Activated naive CD8-positive, alpha-beta T cell treated with anti-CD3 and anti-CD28 coated beads for 36 hours (primary cell): ENCODE results near the gene MARCHF2. TPM values are rescaled to one million over a fixed set of nuclear protein-coding genes. Genes with fewer than 3 reads are reported as not detected.
A peak's percentile ranks its signal among the peaks of the same experiment; 100 is the strongest.
"Not testable (repeated sequence)": the region's sequence is repeated elsewhere in the genome, so short reads cannot be mapped to it uniquely, and the experiment has no call there.

Experiments used
- DNase-seq: peaks from one replicate; pipeline ENCODE4 v3.0.0; 2021
- H3K27ac Mint-ChIP-seq: one replicate; pipeline ENCODE4 v1.8.0; 2022; ENCODE audit warnings: mild to moderate bottlenecking, moderate library complexity, mixed read lengths
- H3K27me3 Mint-ChIP-seq: one replicate; pipeline ENCODE4 v1.8.0; 2022; ENCODE audit warnings: mild to moderate bottlenecking, mixed read lengths
- H3K36me3 Mint-ChIP-seq: one replicate; pipeline ENCODE4 v1.8.0; 2021; ENCODE audit warnings: mild to moderate bottlenecking, mixed read lengths
- H3K4me1 Mint-ChIP-seq: one replicate; pipeline ENCODE4 v1.8.0; 2021; ENCODE audit warnings: mixed read lengths
- H3K4me3 Mint-ChIP-seq: one replicate; pipeline ENCODE4 v1.8.0; 2022; ENCODE audit warnings: mild to moderate bottlenecking, moderate library complexity, mixed read lengths
- H3K9me3 Mint-ChIP-seq: one replicate; pipeline ENCODE4 v1.8.0; 2022; ENCODE audit warnings: mixed read lengths
- total RNA-seq, 2 experiments: library from RNA; stranded (reverse); gene quantifications; one replicate each; pipeline ENCODE4 v1.2.3, GENCODE V29; 2021

Gene MARCHF2
- total RNA-seq, 2 experiments from 2014 or later = 6.1 to 6.6 TPM

GRCh38 chr19:8423817-8424223, 10.7 kb downstream of the MARCHF2 start:
- Mint-ChIP-seq H3K36me3 (peaks cover 3% of the 10 kb centered on the region), H3K9me3 (no peaks in the 10 kb centered on the region), H3K4me1 (no peaks in the 10 kb centered on the region), H3K27ac (no peak overlapping the region), H3K4me3 (no peak overlapping the region), H3K27me3 (no peaks in the 10 kb centered on the region)
- DNase-seq = no peak

- not testable (repeated sequence) for H3K36me3 Mint-ChIP-seq, H3K27ac Mint-ChIP-seq, H3K27me3 Mint-ChIP-seq, H3K4me1 Mint-ChIP-seq, H3K4me3 Mint-ChIP-seq, DNase-seq, H3K9me3 Mint-ChIP-seq
Measured at GRCh38 chr19:8425331-8425730, 12.2 kb downstream of the MARCHF2 start.

DNA sequence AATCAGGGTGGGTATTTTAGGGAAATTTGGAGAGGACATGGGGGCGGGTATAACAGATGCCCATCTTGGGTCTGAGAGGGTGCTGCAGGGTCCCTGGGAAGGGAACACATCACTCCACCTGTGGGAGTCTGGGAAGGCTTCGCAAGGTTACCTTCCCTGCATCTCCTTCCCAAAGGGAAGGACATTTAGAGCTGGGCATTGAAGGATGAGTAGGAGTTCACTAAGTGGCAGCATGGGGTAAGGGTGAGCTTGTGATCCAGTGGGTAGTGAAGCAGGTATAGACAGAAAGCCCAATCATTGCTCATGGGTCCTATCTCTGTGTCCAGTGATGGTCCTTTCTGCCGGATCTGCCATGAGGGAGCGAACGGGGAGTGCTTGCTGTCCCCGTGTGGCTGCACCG, 13.2 kb downstream of the MARCHF2 start:
- no peak overlapping the region for H3K27ac Mint-ChIP-seq
- H3K9me3 Mint-ChIP-seq = no peaks in the 10 kb centered on the region
- H3K4me1 Mint-ChIP-seq = no peaks in the 10 kb centered on the region
- peaks cover 4% of the 10 kb centered on the region for H3K36me3 Mint-ChIP-seq
- no peak overlapping the region for H3K4me3 Mint-ChIP-seq
- no peaks in the 10 kb centered on the region for H3K27me3 Mint-ChIP-seq
- DNase-seq = no peak

- H3K27me3 Mint-ChIP-seq = no peaks in the 10 kb centered on the region
Measured at GRCh38 chr19:8429044-8429443, 15.9 kb downstream of the MARCHF2 start.

GRCh38 chr19:8429826-8430225, 16.7 kb downstream of the MARCHF2 start:
- Mint-ChIP-seq H3K9me3 (no peaks in the 10 kb centered on the region), H3K4me1 (no peaks in the 10 kb centered on the region), H3K4me3 (no peak overlapping the region), H3K27ac (no peak overlapping the region), H3K36me3 (peaks cover 4% of the 10 kb centered on the region), H3K27me3 (no peaks in the 10 kb centered on the region)
- DNase-seq = no peak

More at GRCh38 chr19:8429044-8429443, 15.9 kb downstream of the MARCHF2 start:
- DNase-seq = no peak
- H3K36me3 Mint-ChIP-seq = peaks cover 4% of the 10 kb centered on the region
- no peak overlapping the region for H3K4me3 Mint-ChIP-seq
- no peaks in the 10 kb centered on the region for H3K9me3 Mint-ChIP-seq
- no peaks in the 10 kb centered on the region for H3K4me1 Mint-ChIP-seq
- no peak overlapping the region for H3K27ac Mint-ChIP-seq

GRCh38 chr19:8430650-8431049, 17.5 kb downstream of the MARCHF2 start:
- Mint-ChIP-seq H3K27ac (no peak overlapping the region), H3K4me1 (peaks cover 1% of the 10 kb centered on the region), H3K9me3 (no peaks in the 10 kb centered on the region), H3K27me3 (no peaks in the 10 kb centered on the region), H3K36me3 (peaks cover 4% of the 10 kb centered on the region), H3K4me3 (no peak overlapping the region)
- DNase-seq = no peak

GRCh38 chr19:8438236-8438635, 25.1 kb downstream of the MARCHF2 start:
- Mint-ChIP-seq H3K9me3 (no peaks in the 10 kb centered on the region), H3K36me3 (no peaks in the 10 kb centered on the region), H3K27ac (no peak overlapping the region), H3K4me3 (no peak overlapping the region), H3K4me1 (peaks cover 8% of the 10 kb centered on the region), H3K27me3 (no peaks in the 10 kb centered on the region)
- DNase-seq = no peak

- Mint-ChIP-seq H3K27ac (peak overlapping the region; percentile 65), H3K9me3 (no peaks in the 10 kb centered on the region), H3K4me1 (peaks cover 16% of the 10 kb centered on the region)
Measured at GRCh38 chr19:8441725-8442544, 28.8 kb downstream of the MARCHF2 start.

GRCh38 chr19:8444140-8444676, 31.1 kb downstream of the MARCHF2 start:
- Mint-ChIP-seq H3K27ac (peak overlapping the region; percentile 97), H3K4me1 (peaks cover 33% of the 10 kb centered on the region), H3K4me3 (peak overlapping the region; percentile 97), H3K36me3 (peaks cover 30% of the 10 kb centered on the region)
- not testable (repeated sequence) for H3K9me3 Mint-ChIP-seq, DNase-seq, H3K27me3 Mint-ChIP-seq

More at GRCh38 chr19:8441725-8442544, 28.8 kb downstream of the MARCHF2 start:
- no peak overlapping the region for H3K4me3 Mint-ChIP-seq
- peaks cover 16% of the 10 kb centered on the region for H3K36me3 Mint-ChIP-seq
- H3K27me3 Mint-ChIP-seq = no peaks in the 10 kb centered on the region
- no peak for DNase-seq

DNA sequence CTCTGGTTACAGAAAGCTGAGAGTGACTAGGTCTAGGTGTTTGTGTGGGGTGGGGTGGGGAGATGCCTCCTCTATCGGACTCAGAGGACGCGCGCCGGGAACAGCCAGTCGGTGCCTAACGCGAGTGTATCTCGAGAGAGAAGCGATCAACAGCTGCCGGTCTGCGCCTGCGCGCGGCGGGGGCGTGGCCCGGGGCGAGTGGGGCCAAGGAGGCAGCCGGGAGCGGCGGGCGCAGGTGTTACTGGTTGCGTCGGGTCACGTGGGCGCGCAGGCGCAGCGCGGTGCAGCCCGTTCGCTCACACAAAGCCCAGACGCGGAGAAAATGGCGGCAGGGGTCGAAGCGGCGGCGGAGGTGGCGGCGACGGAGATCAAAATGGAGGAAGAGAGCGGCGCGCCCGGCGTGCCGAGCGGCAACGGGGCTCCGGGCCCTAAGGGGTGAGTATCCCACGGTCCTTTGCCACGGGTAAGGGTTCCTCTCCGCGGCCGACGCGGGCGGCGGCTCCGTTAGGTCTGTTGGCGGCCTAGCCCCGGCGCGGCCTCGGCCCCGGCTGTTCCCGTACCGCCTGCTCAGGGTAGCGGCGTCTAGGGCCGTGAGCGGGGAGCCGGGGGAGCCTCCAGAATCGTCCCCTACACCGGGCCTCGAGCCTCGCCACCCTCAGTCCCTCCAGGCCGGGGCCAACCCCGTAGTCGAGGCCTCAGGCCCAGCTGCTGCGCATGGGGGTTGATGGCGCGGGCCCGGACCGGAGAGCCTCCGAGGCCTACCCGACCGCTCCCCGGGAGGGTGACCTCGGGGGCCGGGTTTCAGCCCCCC, 31.8 kb downstream of the MARCHF2 start, which contains the start of gene HNRNPM:
Gene HNRNPM (plus strand): TSS at position 299 of the 811 bp plus-strand sequence. CDS start 24 bp downstream, at position 323.
- Mint-ChIP-seq H3K27me3 (no peaks in the 10 kb centered on the region), H3K9me3 (no peaks in the 10 kb centered on the region), H3K36me3 (peaks cover 30% of the 10 kb centered on the region), H3K27ac (peak within 1 kb of the TSS; percentile 97), H3K4me1 (peaks cover 36% of the 10 kb centered on the region), H3K4me3 (peak within 1 kb of the TSS; percentile 97)
- DNase-seq = peak; percentile 100

- Mint-ChIP-seq H3K4me3 (peak overlapping the region; percentile 92), H3K27ac (peak overlapping the region; percentile 87), H3K9me3 (no peaks in the 10 kb centered on the region), H3K27me3 (no peaks in the 10 kb centered on the region), H3K4me1 (peaks cover 40% of the 10 kb centered on the region), H3K36me3 (peaks cover 30% of the 10 kb centered on the region)
- DNase-seq = peak; percentile 65
Measured at GRCh38 chr19:8445488-8446001, 32.4 kb downstream of the MARCHF2 start.

DNA sequence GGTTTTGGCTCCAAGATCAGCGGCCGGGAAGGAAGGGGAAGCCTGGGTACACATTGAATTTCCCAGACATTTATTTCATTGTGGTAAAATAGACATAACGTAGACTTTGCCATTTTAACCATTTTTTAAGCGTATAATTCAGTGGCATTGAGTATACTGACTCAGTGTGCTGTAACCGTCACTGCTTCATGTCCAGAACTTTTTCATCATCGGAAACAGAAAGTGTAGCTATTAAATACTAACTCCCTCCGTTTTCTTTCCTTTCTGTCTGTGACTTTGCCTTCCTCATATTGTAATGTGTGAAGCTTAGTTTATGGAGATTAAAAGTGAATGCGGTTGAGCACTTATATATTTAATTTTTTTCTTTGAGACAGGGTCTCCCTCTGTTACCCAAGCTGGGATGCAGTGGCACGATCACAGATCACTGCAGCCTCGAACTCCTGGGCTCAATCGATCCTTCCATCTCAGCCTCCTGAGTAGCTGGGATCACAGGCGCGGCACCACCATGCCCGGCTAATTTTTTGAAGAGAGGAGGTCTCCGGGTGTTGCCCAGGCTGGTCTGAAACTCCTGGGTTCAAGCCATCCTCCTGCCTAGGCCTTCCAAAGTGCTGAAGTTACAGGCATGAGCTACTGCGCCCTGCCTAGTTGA, 33.1 kb downstream of the MARCHF2 start:
- no peak for DNase-seq
- Mint-ChIP-seq H3K4me1 (peaks cover 43% of the 10 kb centered on the region), H3K36me3 (peaks cover 33% of the 10 kb centered on the region), H3K9me3 (no peaks in the 10 kb centered on the region), H3K4me3 (peak overlapping the region; percentile 92), H3K27ac (peak overlapping the region; percentile 87), H3K27me3 (no peaks in the 10 kb centered on the region)

GRCh38 chr19:8449830-8450229, 36.7 kb downstream of the MARCHF2 start:
- peaks cover 43% of the 10 kb centered on the region for H3K36me3 Mint-ChIP-seq
- DNase-seq = no peak
- H3K27ac Mint-ChIP-seq = peak overlapping the region; percentile 44
- no peak overlapping the region for H3K4me3 Mint-ChIP-seq
- H3K4me1 Mint-ChIP-seq = peaks cover 69% of the 10 kb centered on the region
- no peaks in the 10 kb centered on the region for H3K9me3 Mint-ChIP-seq
- no peaks in the 10 kb centered on the region for H3K27me3 Mint-ChIP-seq

DNA sequence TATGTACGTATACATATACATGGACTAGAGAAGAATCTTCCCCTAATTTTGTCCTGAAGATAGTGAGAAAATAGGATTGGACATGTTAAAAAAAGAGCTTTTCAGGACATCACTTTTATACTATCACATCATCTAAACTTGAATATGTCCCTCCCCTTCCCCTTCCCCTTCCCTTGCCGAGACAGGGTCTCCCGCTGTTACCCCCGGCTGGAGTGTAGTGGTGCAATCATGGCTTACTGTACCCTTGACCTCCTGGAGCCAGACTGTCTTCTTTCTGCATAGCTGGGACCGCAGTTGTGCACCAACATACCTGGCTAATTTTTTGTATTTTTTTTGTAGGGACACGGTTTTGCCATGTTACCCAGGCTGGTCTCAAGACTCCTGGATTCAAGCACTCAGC, 38.3 kb downstream of the MARCHF2 start:
- no peaks in the 10 kb centered on the region for H3K27me3 Mint-ChIP-seq
- no peak for DNase-seq
- no peaks in the 10 kb centered on the region for H3K9me3 Mint-ChIP-seq
- H3K36me3 Mint-ChIP-seq = peaks cover 36% of the 10 kb centered on the region
- H3K4me1 Mint-ChIP-seq = peaks cover 76% of the 10 kb centered on the region
- H3K27ac Mint-ChIP-seq = peak overlapping the region; percentile 32
- no peak overlapping the region for H3K4me3 Mint-ChIP-seq
